HG03460 (cell line): ENCODE measurements around the gene RCN1.

Experiments used
- ATAC-seq: cut with Tn5 transposase; IDR thresholded peaks from one replicate; pipeline ENCODE4 v1.9.1; 2021; ENCODE audit not compliant: unreplicated experiment

The RCN1 gene

GRCh38 chr11:32151027-32151426 lies 60.2 kb downstream of the RCN1 start:
- no peak for ATAC-seq

GRCh38 chr11:32152216-32152615 lies 61.3 kb downstream of the RCN1 start:
- ATAC-seq = no peak

- no peak for ATAC-seq
These were observed 61.9 kb downstream of the RCN1 start for GRCh38 chr11:32152821-32153220.

GRCh38 chr11:32153747-32154146 lies 62.9 kb downstream of the RCN1 start:
- ATAC-seq = peak; percentile 46

- peak; percentile 39 for ATAC-seq
These were observed 63.4 kb downstream of the RCN1 start for GRCh38 chr11:32154275-32154674.
